ENCODE measurements around the gene NOS1AP.
"Not testable (repeated sequence)": the region's sequence is repeated elsewhere in the genome, so short reads cannot be mapped to it uniquely, and the experiment has no call there.

NOS1AP gene

GRCh38 chr1:162407539-162407938 is 338.0 kb downstream of the NOS1AP start:
- no peak overlapping the region for H3K27ac ChIP-seq
- no peak for TF ChIP-seq ZFX (IDR thresholded peaks at IDR 0.05)
- no peak for TF ChIP-seq CTCF (conservative IDR thresholded peaks at IDR 0.05)

- TF ChIP-seq CTCF (conservative IDR thresholded peaks at IDR 0.05) (no peak), ZFX (IDR thresholded peaks at IDR 0.05) (no peak)
- no peak within 1 kb of the TSS for H3K27ac ChIP-seq
Measured at GRCh38 chr1:162412002-162412401, 342.5 kb downstream of the NOS1AP start, which contains the start of gene SH2D1B. Gene SH2D1B (minus strand): TSS chr1:162412136. CDS start chr1:162412016, 120 bp downstream.

DNA sequence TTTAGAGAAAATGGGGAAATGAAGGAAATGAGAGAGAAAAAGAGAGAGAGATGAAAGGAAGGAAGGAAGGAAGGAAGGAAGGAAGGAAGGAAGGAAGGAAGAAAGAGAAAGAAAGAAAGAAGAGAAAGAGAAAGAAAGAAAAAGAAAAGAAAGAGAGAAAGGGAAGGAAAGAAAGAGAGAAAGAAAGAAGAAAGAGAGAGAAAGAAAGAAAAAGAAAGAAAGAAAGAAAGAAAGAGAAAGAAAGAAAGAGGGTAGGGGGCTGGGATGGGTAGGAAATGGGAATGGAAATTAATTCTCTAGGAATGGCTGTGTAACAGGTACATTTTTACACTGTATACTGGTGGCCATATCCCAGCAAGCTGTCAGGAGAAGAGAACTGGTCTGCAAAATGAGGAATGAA is 346.7 kb downstream of the NOS1AP start:
- no peak overlapping the region for H3K27ac ChIP-seq
- TF ChIP-seq ZFX (IDR thresholded peaks at IDR 0.05) (no peak), CTCF (conservative IDR thresholded peaks at IDR 0.05) (no peak)

- H3K27ac ChIP-seq: no peak overlapping the region
- no peak for TF ChIP-seq CTCF (conservative IDR thresholded peaks at IDR 0.05)
- no peak for TF ChIP-seq ZFX (IDR thresholded peaks at IDR 0.05)
Measured at GRCh38 chr1:162416909-162417308, 347.4 kb downstream of the NOS1AP start.

DNA sequence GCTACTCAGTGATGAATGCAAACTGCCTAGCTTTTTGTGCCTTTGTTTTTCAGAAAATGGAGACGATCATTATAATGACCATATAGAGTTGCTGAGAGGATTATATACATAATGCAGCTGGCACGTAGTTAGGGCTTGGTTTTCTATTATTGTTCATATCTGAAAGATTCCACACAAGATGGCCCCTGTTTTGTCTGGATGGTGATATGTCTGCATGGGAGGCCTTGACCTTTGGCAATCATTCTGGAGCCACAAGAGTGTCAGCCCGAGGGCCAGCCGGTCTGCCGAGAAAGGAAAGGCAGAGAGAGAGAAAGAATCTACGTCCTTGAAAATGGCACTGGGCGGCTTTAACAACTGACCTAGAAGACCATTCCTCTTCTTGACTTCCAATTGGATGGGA is 348.2 kb downstream of the NOS1AP start:
- no peak for TF ChIP-seq ZFX (IDR thresholded peaks at IDR 0.05)
- no peak for TF ChIP-seq CTCF (conservative IDR thresholded peaks at IDR 0.05)
- H3K27ac ChIP-seq: no peak overlapping the region

- H3K27ac ChIP-seq: not testable (repeated sequence)
Measured at GRCh38 chr1:162418584-162418983, 349.1 kb downstream of the NOS1AP start.

DNA sequence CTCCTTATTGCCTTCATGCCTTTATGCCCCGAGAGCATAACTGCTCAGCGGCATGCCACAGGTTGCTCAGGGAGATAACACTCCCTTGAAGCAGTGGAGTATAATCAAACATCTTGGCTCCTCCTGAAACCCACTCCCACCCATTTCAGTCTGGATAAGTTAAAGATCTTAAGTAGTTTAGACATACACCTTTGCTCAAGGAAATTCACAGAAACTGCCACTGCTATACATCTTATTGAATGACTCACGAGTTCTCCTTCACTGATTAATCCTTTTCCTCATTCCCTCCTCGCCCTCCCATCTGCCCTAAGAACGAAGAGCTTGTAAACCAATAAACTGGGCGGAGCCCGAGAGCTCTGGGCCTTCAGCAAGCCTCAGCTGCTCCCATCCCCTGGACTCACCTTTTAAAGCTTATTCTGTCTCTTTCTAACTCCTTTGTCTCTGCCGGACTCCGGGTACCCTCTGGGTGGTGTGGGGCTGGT is 350.0 kb downstream of the NOS1AP start:
- not testable (repeated sequence) for H3K27ac ChIP-seq

All from C4-2B (cell line).